H54 (cell line): ENCODE data around the gene NUDT19.

Source experiments
- DNase-seq: peaks from one replicate; pipeline ENCODE4 v3.0.0; 2011; ENCODE audit warnings: low spot score, mixed read lengths; ENCODE audit not compliant: insufficient read length
- FAIRE-seq: peaks from 3 replicates; lab custom pipeline; 2011; peaks lifted over from hg19 to GRCh38; lab: Jason Lieb, UNC
- POLR2A ChIP-seq: IDR thresholded peaks from 2 replicates; pipeline ENCODE4 v1.6.1; 2011; ENCODE audit warnings: low read depth, mild to moderate bottlenecking, low read length

The NUDT19 gene

DNA sequence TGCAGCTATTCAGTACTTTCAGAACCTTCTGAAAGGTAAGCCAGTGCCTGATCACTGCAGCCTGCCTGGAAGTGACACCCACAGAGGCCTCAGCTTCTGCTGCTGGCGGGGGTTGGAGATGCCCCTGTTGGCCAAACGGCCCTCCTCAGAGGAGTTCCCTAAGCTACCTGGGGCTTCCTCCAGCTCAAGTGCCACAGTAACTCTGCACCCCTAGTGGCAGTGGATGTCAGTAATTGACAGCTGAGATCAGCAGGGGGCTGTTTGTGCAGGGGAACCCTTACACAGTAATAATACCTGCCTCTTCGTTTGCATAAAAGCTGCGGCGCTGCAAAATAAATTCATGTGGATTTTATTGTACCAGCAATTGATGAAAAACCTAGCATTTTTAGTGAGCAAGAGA is 56.9 kb downstream of the NUDT19 start:
- FAIRE-seq (no peak), DNase-seq (no peak)
- no peak for TF ChIP-seq POLR2A

DNA sequence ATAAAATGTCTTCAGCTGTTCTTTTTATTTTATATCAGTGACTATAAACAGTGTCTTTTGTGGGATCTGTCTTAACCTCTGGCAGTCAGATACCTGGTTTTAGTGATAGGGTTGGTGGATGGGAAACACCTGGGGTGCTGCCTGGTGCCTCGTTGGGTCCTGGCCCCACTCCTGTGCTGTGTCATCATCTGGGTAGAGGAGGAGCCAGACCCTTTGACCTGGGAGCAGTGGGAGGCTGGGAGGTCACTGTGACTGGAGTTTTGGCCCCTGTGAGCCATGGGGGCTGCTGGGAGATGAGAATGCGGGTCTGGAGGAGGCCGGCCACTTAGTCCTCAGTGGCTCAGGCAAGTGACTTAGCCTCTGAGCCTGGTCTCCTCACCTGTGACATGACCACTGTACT is 57.3 kb downstream of the NUDT19 start:
- DNase-seq = no peak
- no peak for TF ChIP-seq POLR2A
- no peak for FAIRE-seq

GRCh38 chr19:32749361-32749760 is 57.7 kb downstream of the NUDT19 start:
- DNase-seq (no peak), FAIRE-seq (no peak)
- no peak for TF ChIP-seq POLR2A

DNA sequence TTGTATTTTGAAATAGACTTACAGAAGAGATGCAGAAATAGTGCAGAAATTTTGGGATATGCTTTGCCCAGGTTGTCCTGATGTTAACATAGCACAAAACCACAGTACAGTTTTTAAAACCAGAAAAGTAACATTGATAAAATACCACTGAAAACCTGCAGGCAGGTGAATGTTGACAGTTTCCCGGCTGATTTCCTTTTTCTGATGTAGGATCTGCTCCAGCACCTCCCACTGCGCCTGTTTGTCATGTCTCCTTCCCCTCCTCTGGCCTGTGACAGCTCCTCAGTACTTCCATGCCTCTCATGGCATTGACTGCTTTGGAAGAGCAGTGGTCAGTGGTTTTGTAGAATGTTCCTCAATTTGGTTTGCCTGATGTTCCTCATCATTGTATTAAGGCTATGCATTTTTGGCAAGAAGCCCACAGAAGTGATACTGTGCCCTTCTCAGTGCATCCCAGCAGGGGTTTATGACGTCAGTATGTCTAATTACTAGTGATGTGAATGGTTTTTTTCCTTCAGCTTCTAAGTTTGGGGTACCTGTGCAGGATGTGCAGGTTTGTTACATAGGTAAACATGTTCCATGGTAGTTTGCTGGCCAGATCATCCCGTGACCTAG is 58.9 kb downstream of the NUDT19 start:
- DNase-seq (no peak), FAIRE-seq (no peak)
- no peak for TF ChIP-seq POLR2A

DNA sequence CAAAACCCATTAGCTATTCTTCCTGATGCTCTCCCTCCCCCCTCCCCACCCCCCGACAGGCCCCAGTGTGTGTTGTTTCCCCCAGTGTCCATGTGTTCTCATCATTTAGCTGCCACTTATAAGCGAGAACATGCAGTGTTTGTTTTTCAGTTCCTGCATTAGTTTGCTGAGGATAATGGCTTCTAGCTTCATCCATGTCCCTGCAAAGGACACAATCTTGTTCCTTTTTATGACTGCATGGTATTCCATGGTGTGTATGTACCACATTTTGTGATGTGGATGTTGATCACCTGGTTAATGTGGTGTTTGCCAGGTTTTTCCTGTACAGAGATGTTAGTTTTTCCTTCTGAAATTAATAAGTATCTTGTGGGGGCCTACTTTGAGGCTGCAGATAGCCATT is 59.4 kb downstream of the NUDT19 start:
- DNase-seq (no peak), FAIRE-seq (no peak)
- TF ChIP-seq POLR2A = no peak

DNA sequence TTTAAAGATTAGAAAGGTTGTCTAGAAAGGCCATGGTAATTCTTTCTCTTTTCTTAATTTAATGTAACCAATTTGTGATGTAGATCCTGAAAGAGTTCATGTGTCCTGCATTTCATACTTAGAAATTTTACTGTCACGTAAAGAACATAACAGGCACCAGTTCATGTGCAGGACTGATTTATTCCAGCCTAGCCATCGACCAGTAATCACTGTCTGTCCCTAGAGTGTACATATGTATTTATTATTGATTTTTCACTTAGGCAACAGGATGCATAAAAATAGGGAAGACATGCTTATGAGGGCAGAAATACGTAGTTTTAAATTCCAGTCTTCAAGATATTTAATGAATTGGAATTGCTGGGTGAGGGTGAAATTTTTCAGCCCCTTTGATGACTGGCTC is 65.6 kb downstream of the NUDT19 start:
- no peak for TF ChIP-seq POLR2A
- DNase-seq (no peak), FAIRE-seq (no peak)
